Endothelial cell of hepatic sinusoid (primary cell): ENCODE results near the gene AIP.

ENCODE experiments used
- in situ Hi-C: cut with HindIII; loops from 2 replicates; pipeline ENCODE4 v1.10.0; 2017; ENCODE audit warnings: low sequenced_read_pairs

The AIP gene

DNA sequence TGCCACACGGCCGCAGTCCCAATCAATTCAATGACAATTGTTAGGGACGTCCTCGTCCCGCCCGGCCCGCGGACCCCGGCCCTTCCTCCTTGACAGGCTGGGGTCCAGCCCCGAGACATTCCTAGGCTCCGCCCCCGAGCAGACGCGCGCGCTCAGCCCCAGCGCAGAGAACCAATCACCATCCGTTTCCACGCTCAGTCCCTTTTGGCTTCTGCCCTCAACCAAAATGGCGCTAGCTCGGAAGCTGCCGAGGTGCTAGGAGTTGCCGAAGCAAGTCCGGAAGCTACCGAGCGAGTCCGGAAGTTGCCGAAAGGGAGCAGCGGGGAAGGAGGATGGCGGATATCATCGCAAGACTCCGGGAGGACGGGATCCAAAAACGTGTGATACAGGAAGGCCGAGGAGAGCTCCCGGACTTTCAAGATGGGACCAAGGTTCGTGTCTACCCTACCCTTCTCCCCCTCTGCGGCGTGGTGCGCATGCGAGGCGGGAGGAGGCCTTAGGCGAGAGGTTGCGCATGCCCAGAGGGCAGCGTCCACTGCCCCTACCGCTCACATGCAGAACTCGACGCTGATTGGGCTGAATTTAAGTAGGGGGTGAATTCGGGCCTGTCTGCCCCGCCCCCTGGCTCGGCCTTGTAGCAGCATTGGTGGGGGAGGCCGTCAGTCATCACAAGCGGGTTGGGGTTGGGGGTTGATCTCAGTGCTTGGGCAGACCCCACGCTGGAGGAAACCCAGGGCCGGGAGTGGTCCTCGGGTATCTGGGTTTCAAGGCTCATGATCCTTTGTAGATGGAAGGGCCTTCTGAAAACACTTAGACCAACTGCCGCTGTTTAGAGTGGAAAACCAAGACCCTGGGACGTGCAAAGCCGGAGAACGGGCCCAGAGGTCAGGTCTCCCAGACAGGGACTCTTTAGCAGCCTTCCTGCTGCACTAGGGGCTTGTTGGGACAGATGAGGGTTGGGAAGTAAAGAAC lies at the start of gene AIP:
TSS of gene AIP (plus strand) at position 200 of the 972 bp plus-strand sequence. CDS start at position 333, 133 bp downstream.
- in situ Hi-C loops: no loop called here

DNA sequence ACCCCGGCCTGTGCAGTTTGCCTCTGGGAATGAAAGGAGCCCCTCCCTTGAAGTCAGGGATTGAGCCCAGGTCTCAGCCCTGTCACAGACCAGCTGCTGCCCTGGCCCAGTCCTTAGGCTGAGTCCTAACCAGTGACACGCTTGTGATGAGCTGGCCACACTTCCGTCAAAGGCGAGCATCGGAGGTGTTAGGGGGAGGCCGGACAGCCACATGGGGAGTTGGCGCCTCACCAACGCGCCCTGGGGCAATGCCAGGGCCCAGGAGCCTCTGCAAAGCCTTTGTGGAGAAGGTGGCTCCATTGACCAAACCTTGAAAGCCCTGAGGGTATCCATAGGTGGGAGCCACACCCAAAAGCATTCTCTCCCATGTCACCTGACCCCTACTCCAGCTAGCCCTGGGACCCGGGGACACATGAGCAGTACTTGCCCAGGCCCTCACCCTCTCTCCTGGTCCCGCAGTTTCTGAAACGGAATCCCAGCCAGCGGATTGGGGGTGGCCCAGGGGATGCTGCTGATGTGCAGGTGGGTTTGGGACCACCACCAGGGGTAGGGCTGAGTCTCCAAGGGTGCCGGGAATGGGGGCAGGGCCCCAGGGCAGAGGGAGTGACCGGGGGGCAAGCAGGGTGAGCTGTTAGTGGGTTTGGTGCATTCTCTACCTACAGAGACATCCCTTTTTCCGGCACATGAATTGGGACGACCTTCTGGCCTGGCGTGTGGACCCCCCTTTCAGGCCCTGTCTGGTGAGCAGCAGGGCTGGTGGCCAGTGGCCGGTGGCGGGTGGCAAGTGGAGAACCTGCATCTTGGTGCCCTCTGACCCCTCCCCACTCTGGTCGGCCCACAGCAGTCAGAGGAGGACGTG lies 49.1 kb upstream of the AIP start:
- in situ Hi-C loops: no loop called here

DNA sequence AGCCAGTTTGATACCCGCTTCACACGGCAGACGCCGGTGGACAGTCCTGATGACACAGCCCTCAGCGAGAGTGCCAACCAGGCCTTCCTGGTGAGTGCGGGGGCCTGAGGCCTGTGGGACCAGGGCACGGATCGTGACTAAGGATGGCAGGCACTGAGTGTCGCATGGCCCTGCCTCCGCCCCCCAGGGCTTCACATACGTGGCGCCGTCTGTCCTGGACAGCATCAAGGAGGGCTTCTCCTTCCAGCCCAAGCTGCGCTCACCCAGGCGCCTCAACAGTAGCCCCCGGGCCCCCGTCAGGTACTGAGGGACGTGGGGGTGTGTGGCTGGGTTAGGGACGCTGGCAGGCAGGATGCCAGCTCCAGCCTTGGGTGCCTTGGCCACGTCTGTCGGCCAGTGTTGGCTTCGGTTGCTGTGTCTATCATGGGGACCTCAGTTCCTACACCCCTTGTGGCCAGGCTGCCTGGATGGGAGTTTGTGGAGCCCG lies 48.4 kb upstream of the AIP start:
- in situ Hi-C loops: no loop called here

DNA sequence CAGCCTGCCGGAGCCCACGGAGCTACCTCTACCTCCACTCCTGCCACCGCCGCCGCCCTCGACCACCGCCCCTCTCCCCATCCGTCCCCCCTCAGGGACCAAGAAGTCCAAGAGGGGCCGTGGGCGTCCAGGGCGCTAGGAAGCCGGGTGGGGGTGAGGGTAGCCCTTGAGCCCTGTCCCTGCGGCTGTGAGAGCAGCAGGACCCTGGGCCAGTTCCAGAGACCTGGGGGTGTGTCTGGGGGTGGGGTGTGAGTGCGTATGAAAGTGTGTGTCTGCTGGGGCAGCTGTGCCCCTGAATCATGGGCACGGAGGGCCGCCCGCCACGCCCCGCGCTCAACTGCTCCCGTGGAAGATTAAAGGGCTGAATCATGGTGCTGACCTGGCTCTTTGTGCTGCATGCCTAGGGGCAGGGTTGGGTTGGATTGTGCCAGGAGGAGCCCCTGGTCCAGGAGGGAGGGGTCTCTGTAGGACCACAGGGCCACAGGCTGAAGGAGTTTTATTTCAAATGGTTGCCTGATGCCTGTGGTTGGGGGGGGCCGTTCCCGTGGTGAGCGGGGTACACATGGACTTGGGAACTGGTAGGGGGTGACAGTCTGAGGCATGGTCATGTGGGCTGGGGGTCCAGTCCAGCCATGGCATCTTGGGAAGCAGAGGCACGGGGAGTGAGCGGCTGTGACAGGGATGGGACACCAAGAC lies 47.6 kb upstream of the AIP start:
- in situ Hi-C loops: no loop called here

DNA sequence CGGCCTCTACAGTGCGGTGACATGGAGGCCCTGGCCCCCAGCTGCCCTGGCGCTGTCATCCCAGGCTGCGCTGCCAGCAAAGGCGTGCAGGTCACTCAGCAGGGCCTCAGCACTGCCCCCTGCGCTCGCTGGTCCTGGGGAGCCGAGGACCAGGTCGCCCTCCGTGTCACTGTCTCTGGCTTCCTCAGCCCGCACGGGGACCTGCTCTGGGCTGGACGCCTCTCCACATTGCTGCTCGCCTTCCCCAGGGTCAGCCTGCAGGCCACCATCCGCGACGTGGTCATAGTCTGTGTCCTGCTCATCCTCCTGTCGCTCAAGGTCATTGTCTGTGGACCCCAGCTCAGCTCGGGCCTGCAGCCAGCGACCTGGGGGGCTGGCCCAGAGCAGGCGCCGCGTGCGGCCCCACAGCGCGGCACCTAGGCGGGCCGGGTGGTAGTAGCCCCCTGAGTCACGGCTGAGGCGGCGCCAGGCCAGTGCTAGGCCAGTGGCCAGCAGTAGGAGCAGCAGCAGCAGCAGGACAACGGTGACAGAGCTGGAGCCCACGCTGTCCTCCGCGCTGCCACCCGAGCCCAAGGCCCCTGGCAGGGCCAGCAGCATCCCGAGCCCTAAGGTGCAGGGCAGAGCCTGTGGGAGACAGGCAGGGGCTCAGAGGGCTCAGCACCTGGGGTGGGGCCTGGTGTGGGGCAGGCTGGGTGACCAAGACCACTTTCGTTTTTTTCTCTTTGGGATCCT lies 46.9 kb upstream of the AIP start:
- in situ Hi-C loops: no loop called here

DNA sequence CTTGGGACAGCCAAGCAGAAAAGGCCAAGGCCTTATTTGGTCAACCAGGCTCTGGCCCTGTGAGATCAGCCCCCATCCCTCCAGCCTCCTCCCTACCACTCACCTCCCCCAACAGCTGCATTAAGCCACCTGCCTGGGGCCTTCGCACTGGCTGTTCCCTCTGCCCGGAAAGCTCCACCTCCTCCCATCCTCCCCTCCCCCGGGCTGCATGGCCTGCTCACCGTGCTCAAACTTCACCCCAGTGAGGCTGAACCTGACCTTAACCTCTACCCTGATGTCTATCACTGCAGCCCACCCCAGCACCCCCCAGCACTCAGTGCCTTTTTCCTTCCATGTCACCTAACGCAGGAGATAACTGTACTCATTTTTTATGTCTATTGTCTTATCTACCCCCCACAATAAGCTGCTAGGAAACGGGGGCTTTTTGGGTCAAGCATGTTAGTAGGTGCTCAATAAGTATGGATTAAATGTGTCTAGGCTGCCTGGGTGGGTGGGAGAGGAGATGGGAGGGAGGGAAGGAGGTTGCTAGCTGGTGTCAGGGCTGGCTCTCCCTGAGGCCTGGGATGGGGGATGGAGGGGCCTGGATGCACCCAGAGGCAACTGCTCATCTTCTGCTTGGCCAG lies 46.3 kb upstream of the AIP start:
- in situ Hi-C loops: no loop called here

DNA sequence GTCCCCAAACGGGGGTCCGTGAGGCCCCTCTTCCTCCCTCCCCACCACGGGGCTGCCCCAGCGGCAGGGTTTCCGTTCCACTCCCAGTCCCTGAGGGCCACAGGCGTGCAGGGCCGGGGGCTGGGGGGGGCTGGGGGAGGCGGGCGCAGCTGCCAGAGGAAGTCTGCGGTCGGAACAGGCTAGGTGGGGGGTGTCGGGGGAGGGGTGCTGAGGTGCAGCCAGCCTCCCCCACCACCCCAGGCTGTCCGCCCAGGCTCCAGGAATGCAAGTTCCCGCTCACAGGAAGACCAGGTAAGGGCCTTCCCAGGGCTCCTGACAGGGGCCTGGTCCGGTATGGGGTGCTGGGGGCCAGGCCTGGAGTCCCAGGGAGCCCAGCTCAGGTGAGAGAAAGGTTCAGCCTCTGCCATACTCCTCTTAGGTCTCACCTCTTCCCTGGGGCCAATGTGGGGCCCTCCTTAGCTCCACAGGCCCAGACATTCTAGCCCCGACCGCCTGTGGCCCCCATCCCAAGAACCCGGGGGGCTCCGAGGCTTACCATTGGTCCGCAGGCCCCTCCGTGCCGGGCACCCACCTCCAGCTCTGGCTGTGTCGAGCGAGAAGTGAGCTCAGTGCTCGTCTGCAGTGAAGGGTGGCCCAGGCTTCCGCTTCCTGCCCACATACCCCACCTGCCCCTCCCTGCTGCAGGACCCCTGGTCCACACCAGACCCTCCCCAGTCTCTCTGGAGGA lies 45.6 kb upstream of the AIP start, which contains the start of gene PTPRCAP:
TSS of gene PTPRCAP (minus strand) at position 601 of the 727 bp plus-strand sequence. CDS start at position 538, 63 bp downstream.
- in situ Hi-C loops: no loop called here

DNA sequence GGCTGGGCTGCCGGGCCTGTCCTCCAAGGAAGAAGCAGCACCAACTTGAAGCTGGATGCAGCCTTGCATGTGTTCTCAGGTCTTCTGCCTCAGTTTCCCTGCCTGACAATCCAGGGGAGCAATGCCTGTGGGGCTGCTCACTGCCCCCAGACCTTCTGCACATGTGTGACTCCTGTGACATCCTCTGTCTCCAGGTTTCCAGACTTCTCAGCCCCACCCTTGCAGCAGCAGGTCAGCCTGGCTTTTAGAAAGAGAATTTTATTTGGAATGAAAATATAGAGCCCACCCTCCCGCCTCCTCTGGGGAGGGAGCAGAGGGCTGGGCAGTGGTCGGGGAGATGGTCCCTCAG lies 45.0 kb upstream of the AIP start:
- in situ Hi-C loops: no loop called here

DNA sequence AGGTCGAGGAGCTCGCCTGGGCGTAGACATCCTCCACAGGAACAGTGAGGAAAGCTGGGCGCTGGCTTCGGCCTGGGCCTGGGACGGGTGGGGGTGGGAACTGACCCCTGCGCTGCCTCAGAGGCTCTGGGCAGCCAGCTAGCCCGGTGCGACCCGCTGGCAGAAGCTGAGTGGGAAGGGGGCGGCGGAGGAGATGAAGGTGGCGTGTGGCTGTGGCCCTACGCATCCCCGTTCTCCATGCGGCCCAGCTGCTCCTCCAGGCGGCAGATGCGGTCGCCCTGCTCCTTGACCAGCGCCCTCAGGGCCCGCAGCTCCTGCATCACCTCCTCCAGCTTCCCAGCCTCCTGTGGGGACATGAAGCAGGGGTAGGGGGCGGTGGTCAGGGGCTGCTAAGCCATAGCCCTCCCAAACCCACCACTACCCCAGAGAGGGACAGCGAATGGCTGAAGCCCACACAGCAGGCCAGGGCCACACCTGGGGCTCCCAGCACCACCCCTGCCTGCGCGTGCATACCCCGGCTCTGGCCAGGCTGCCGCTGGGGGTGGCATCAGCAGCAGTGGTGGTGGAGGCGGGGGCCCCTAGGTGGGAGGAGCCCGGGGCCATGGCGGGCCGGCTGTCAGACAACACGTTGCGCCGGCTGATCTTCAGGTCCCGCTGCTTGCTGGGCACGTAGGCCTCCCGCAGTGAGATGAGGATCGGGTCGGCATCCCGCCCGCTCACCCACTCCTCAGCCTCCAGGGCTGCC lies 44.5 kb upstream of the AIP start:
- in situ Hi-C loops: no loop called here

DNA sequence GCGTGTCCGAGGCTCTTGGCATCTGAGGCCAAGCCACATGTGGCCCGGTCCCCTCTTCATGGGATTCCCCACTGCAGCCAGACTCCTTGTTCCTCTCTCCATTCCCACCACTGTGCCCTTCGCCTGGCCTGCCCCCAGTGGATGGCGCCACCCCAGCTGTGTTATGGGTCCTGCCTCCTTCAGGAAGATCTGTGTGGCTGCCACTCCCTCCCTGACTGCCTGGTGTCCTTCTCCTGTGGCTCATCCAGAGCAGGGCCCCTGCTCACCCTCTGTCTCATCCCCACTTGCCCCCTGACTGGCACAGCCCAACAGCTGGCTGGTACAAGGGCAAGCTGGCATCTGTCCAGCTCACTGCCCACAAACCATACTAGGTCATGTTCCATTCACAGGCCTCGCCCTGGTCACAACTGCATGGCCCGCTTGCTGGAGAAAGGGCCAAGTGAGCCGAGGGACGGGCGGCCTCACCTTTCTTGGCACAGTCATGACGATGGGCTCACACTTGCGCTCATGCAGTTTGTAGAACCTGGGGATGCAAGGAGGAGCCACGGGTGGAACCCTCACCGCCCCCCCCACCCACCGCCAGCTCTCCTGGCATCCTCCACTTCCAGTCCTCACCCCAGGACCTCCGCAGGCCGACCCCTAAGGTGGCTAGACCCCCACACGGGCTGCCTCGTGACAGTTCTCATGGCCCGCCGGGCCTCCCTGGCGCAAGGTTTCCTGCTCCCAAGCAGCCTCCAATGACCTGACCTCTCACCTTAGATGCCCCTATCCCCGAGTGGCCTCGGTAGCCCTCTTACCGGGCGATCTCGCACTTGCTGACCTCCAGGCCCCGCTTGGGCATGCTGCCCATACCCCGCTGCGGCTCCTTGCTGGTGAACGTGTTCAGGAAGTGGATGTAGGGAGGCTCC lies 43.3 kb upstream of the AIP start:
- in situ Hi-C loops: no loop called here

DNA sequence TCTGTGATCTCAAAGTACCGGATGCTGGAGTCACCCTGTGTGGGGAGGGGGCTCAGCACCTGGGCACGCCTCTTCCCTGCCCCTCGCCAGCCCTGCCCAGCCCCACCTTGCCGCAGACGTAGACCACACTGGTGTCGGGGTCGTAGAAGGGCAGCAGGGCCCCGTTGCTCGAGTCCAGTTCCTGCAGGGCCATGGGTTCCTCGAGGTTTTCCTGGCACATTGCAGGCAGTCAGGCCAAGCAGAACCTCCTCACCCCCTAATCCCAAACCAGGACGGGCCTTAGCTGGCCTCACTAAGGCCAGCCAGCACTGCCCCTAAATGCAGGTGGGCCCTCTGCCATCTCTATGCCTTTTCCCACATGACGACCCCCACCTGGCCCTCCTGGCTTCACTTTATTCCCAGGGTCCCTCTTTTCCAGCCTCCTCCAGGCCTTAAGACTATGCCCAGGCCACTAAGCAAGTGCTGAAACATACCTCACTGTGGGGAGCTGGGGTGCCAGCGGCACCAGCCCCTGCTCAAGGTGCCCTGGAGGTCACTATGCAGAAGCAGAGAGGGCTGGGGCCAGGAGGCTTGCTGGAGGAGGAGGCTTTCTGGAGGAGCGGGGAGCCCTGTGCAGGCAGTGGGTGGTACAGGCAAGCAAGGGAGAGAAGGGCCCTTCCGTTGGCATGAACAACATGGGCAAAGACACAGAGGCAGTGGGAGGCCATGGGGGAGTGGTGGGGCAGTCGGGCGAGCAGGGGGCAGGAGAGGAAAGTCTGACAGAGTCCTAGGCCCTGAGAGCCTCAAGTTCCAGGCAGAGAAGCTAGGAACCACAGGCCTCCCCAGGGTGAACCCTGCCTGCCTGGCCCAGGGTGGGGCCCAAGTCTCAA lies 42.4 kb upstream of the AIP start:
- in situ Hi-C loops: no loop called here

DNA sequence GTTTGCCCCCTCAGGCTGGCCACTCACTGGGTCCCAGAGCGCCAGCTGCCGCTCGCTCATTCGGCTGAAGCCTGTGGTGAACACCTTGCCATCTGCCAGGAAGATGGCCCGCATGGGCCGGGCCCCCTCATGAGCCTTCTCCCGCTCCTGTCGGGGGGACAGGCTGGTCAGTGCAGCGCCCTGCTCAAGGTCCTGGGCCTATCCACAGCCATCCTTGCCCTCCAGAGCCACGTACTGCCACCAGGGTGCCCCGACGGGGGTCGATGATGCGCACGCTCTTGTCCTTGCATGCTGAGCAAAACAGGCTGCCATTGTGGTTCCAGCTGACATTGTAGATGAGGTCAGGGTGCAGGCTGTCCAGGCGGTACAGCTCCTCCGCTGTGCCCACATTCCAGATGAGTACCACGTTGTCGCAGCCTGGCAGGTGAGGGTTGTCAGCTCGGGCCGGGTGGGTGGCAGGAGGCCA lies 41.7 kb upstream of the AIP start:
- in situ Hi-C loops: no loop called here

DNA sequence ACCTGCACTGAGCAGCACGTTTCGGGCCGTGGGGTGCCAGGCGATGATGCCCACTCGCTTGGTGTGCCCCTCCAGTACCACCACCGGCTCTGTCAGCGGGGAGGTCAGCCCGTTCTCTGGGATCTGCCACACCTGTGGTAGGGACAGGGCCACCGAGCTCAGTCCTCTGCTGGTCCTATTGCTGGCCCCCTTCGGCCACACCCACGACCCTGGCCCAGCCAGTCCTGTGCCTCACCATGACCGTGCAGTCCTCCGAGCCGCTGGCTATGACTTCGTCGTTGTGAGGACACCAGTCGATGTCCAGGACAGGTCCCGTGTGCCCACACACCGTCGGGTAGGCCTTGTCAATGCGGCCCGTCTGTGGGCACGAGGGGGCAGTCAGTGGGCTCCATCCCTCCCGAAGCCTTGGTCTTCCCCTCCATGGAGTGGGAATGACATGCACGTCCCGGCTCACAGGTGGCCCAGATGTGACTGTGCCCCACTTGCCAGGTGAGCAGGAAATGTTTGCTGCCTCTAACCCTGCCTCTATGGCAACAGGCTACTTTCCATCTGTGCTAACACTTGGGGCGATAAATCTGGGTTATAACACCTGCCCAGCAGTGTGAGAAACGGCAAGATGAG lies 41.0 kb upstream of the AIP start:
- in situ Hi-C loops: no loop called here

DNA sequence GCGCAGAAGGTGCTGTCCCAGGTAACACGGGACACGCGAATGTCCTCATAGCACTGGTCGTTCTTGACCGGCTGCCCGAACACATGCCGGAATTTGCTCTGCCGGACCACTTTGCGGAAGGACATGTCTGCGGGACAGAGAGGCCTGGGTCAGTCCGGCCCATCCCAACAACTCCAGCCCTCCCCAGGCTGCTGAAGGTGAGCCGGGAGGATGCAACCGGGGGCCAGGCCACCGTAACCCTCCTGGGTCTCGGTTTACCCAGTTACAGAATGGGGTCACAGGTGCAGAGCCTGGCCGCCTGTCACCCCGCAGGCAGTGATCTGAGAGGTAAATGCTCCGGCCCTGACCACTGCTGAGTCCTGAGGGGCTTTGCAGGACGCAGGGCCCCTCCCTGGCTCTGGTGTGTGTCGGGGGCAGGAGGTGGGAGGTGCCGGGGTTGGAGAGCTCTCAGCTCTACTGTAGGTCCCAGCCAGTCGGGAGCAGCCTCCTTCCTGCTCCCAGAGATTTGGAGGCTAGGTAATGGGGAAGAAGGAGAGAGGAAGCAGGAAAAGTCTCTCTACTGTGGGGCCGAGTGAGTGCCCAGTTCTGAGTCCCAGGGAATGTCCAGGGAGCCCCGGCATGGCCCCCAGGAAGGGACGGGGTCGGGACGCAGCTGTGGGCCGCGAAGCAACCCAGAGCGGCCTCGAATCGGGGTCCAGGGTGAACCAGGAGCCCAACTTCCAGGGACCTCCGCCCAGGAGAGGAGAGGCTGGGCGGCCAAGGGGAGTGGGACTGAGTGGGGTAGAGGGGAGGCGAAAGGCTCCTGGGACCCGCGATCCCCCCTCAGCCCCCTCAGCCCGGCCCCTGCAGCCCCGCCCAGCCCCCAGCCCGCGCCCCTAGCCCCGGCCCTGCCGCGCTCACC lies 40.1 kb upstream of the AIP start:
- in situ Hi-C loops: no loop called here

DNA sequence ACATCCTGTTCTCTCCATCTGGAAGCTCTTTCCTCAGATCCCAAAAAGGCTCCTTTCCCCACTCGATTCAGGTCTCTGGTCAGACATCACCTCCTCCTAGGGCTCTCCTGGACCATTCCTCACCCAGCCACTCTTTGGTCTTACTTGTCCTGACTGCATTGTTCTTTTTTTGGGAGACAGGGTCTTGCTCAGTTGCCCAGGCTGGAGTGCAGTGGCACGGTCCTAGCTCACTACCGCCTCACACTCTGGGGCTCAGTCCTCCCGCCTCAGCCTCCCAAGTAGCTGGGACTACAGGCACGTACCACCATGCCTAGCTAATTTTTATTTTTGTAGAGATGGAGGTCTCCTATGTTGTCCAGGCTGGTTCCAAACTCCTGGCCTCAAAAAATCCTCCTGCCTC lies 37.3 kb upstream of the AIP start:
- in situ Hi-C loops: no loop called here
